HEK293 (cell line): ENCODE data around the gene ZNF658.
"Not testable (repeated sequence)": the region's sequence is repeated elsewhere in the genome, so short reads cannot be mapped to it uniquely, and the experiment has no call there.

Experiments used
- CTCF ChIA-PET: fragments of 350-600 bp; formaldehyde crosslinking; extraction: SDS; loops from one replicate; lab custom pipeline; 2021; ENCODE audit warnings: antibody characterized with exemption; lab: Yijun Ruan, JAX
- POLR2A ChIA-PET: fragments of 300-600 bp; formaldehyde crosslinking; extraction: SDS; loops from one replicate; lab custom pipeline; 2020; ENCODE audit warnings: antibody characterized with exemption, inconsistent platforms; lab: Yijun Ruan, JAX
- H3K27ac ChIP-seq: fragments of 200-500 bp; sonication (Bioruptor generic); 2 replicates; pipeline ENCODE4 v1.5.1; 2014; ENCODE audit warnings: low read depth, low read length, control low read depth, inconsistent platforms; ENCODE audit errors: extremely low read depth
- H3K36me3 ChIP-seq, 2 experiments: fragments of 200-500 bp in 1 of 2; sonication (Bioruptor generic) in 1 of 2; 1 replicate in 1 of 2; 2 replicates in 1 of 2; pipeline ENCODE4 v1.5.1; 2014 to 2017; ENCODE audit warnings: inconsistent platforms in 2 of 2, low read length in 2 of 2; ENCODE audit not compliant: control insufficient read depth in 2 of 2, insufficient read depth in 1 of 2
- H3K4me1 ChIP-seq: fragments of 200-500 bp; sonication (Bioruptor generic); 2 replicates; pipeline ENCODE4 v1.5.1; 2014; ENCODE audit warnings: mild to moderate bottlenecking, low read length, inconsistent platforms; ENCODE audit not compliant: control insufficient read depth, insufficient read depth
- H3K4me3 ChIP-seq: 2 replicates; pipeline ENCODE4 v1.5.1; 2011; ENCODE audit warnings: low read depth, mild to moderate bottlenecking, control low read depth, low read length, moderate library complexity
- H3K9me3 ChIP-seq: fragments of 200-500 bp; sonication (Bioruptor generic); 2 replicates; pipeline ENCODE4 v1.5.1; 2014; ENCODE audit warnings: low read depth, low read length, inconsistent platforms; ENCODE audit not compliant: control insufficient read depth, insufficient read depth
- SP2 ChIP-seq: fragments of 450-650 bp; formaldehyde crosslinking; IDR thresholded peaks from 2 replicates; pipeline ENCODE4 v1.5.1; 2016; ENCODE audit warnings: missing biosample characterization, missing genetic modification characterization
- ZBTB20 ChIP-seq: fragments of 450-650 bp; formaldehyde crosslinking; IDR thresholded peaks from 2 replicates; pipeline ENCODE4 v1.5.1; 2016; ENCODE audit warnings: missing biosample characterization, missing genetic modification characterization
- ZNF335 ChIP-seq: fragments of 450-650 bp; formaldehyde crosslinking; conservative IDR thresholded peaks from 2 replicates; pipeline ENCODE4 v1.5.1; 2016; ENCODE audit warnings: missing biosample characterization, missing genetic modification characterization
- ZNF76 ChIP-seq: fragments of 450-650 bp; formaldehyde crosslinking; IDR thresholded peaks from 2 replicates; pipeline ENCODE4; 2016; ENCODE audit warnings: low read depth, missing biosample characterization, missing genetic modification characterization, borderline replicate concordance
- TF ChIP-seq, protein P1 (sequence below): fragments of 450-650 bp; formaldehyde crosslinking; optimal IDR thresholded peaks from 2 replicates; pipeline ENCODE3; 2016; ENCODE audit warnings: missing biosample characterization, mild to moderate bottlenecking, missing genetic modification characterization

Gene ZNF658

GRCh38 chr9:66900490-66901131 lies at the start of gene ZNF658:
TSS of gene ZNF658 (plus strand) at chr9:66900725. CDS start at chr9:66903562, 2,837 bp downstream.
- H3K4me3 ChIP-seq = peak within 1 kb of the TSS; percentile 46
- H3K36me3 ChIP-seq, H3K9me3 ChIP-seq: not testable (repeated sequence)
- H3K27ac ChIP-seq = peak within 1 kb of the TSS; percentile 24; the same call in 1 of the 2 replicates
- TF ChIP-seq ZNF335 (tag by site-specific recombination) = peak; percentile 49
- TF ChIP-seq, protein P1, sequence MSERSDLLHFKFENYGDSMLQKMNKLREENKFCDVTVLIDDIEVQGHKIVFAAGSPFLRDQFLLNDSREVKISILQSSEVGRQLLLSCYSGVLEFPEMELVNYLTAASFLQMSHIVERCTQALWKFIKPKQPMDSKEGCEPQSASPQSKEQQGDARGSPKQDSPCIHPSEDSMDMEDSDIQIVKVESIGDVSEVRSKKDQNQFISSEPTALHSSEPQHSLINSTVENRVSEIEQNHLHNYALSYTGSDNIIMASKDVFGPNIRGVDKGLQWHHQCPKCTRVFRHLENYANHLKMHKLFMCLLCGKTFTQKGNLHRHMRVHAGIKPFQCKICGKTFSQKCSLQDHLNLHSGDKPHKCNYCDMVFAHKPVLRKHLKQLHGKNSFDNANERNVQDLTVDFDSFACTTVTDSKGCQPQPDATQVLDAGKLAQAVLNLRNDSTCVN (tag by site-specific recombination) = peak; percentile 63
- TF ChIP-seq ZNF76 = peak; percentile 61; the same call in 1 of the 2 replicates
- TF ChIP-seq ZBTB20 = peak; percentile 50
- TF ChIP-seq SP2 (tag by site-specific recombination) = peak; percentile 20; the same call in 1 of the 2 replicates
- TF ChIP-seq, all 188 proteins: peak for 5; not testable (repeated sequence) for 183
- CTCF ChIA-PET, POLR2A ChIA-PET, H3K4me1 ChIP-seq: not testable (repeated sequence)

DNA sequence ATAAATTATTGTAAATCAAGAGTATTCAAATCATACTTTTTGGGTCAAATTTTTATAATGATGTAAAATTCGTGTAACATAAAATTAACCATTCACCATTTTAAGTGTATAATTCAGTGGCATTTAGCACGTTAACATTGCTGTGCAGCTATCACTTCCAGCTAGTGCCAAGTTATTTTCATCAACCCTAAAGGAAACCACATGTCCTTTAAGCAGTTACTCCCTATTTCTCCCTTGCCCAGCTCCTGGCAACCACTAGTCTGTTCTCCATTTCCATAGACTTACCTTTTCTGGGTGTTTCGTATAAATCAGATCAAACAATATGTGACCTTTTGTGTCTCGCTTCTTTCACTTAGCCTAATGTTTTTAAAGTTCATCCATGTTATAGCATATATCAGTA lies 38.8 kb upstream of the ZNF658 start:
- H3K9me3 ChIP-seq, POLR2A ChIA-PET, H3K27ac ChIP-seq, H3K4me3 ChIP-seq, H3K4me1 ChIP-seq, CTCF ChIA-PET, H3K36me3 ChIP-seq: not testable (repeated sequence)

- H3K36me3 ChIP-seq, POLR2A ChIA-PET, CTCF ChIA-PET, H3K9me3 ChIP-seq, H3K4me3 ChIP-seq, H3K27ac ChIP-seq, H3K4me1 ChIP-seq: not testable (repeated sequence)
Measured at GRCh38 chr9:66868660-66869059, 31.9 kb upstream of the ZNF658 start.

DNA sequence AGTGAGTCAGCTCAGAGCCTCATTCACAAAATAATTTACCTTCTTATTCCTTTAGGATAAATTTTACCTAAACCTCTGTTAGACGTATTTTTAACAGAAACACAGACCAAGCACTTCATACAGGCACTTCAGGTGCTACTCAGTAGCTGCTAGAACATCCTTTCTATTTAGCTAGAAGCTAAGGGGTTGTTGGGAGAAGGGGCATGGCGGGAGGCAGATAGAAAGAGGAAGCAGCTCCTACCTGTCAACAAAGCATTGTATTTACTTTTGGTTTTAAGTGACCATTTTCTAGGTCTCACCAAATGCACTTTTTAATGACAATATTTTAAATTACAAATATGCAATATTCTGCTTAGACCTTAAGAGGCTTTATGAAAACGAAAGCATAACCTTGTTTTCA lies 19.9 kb upstream of the ZNF658 start:
- H3K4me1 ChIP-seq, H3K4me3 ChIP-seq, CTCF ChIA-PET, H3K27ac ChIP-seq, H3K36me3 ChIP-seq, POLR2A ChIA-PET, H3K9me3 ChIP-seq: not testable (repeated sequence)

GRCh38 chr9:66881847-66882246 lies 18.7 kb upstream of the ZNF658 start:
- H3K4me1 ChIP-seq, H3K36me3 ChIP-seq, H3K27ac ChIP-seq, POLR2A ChIA-PET, H3K4me3 ChIP-seq, CTCF ChIA-PET, H3K9me3 ChIP-seq: not testable (repeated sequence)

GRCh38 chr9:66890334-66890733 lies 10.2 kb upstream of the ZNF658 start:
- H3K36me3 ChIP-seq, POLR2A ChIA-PET, H3K4me1 ChIP-seq, H3K27ac ChIP-seq, H3K4me3 ChIP-seq, CTCF ChIA-PET, H3K9me3 ChIP-seq: not testable (repeated sequence)

DNA sequence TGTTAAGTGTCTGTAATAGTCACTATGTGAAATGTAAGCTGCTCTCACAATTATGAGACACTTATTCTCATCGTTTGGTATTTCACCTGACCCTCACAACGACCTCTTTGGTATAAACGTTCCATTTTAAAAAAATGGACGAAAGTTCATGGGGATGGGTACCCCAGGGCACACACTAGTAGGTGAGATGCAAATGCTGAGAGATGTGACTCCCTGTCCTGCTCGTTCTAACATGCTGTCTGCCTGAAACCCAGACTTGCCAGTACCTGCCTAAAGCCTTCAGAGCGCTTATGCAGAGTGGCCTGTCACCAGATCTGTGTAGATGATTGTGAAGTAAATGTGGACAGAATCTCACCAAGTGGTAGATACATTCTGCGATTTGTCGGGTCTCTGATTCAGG lies 616 bp downstream of the ZNF658 start:
- POLR2A ChIA-PET, H3K27ac ChIP-seq, H3K4me1 ChIP-seq, H3K36me3 ChIP-seq, H3K9me3 ChIP-seq, CTCF ChIA-PET: not testable (repeated sequence)
- peak overlapping the region; percentile 46 for H3K4me3 ChIP-seq

DNA sequence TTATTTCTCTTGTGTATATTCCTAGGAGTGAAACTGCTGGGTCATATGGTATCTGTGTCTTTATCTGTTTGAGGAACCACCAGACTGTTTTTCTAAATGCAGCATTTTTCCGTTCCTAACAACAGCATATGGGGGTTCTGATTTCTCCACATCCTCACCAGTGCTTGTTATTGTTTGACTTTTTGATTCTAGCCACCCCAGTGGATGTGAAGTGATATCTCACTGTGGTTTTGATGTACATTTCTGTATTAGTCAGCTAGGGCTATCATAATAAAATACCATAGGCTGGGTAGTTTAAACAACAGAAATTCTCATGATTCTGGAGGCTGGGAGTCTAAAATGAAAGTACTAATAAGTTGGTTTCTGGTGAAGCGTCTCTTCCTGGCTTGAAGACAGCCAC lies 9.0 kb downstream of the ZNF658 start:
- H3K9me3 ChIP-seq, H3K4me1 ChIP-seq, POLR2A ChIA-PET, CTCF ChIA-PET, H3K4me3 ChIP-seq, H3K27ac ChIP-seq: not testable (repeated sequence)
- H3K36me3 ChIP-seq = peaks cover 0 to 13% of the 10 kb centered on the region in 2 experiments; a peak in 1 of 3 replicates
